GM19043 (cell line): Measurements from ENCODE around the gene CMIP.
A peak's percentile ranks its signal among the peaks of the same experiment; 100 is the strongest.
"Not testable (repeated sequence)": the region's sequence is repeated elsewhere in the genome, so short reads cannot be mapped to it uniquely, and the experiment has no call there.

Experiments
- ATAC-seq: cut with Tn5 transposase; IDR thresholded peaks from one replicate; pipeline ENCODE4 v1.9.1; 2021; ENCODE audit warnings: low read depth; ENCODE audit not compliant: unreplicated experiment

Gene CMIP

GRCh38 chr16:81444448-81445121, at the start of gene CMIP:
TSS of gene CMIP (plus strand) at chr16:81444808.
- peak; percentile 81 for ATAC-seq

- no peak for ATAC-seq
Measured at GRCh38 chr16:81394966-81395655, 49.5 kb upstream of the CMIP start.

DNA sequence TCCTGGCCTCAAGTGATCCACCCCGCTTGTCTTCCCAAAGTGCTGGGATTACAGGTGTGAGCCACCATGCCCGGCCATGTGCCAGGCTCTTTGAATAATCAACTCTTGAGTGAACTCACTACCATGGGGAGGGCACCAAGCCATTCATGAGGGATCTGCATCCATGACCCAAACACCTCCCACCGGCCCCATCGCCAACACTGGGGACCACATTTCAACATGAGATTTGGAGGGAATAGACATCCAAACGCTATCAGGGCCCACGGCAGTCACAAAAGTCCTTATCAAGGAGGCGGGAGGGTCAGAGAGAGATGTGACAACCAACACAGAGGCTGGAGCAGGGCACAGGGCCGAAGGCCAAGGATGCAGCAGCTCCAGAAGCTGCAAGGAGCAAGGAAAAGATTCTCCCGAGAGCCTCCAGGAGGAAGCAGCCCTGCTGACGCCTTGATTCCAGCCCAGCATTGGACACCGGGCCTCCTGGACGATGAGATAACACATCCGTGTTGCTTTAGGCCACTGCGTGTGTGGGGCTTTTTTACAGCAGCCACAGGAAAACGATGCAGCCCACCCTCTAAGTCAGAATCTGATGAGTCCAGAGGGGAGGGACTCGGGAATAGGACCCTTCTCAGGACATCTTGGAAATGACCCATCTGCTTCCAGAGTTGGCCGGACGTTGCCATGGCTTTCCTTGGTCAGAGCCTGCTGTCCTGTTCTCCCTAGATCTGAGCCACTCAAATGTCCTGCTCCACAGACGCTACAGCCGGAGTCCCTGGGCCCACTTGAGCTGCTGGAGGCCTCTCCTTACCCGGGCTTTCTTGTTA, 47.3 kb upstream of the CMIP start:
- ATAC-seq: no peak

GRCh38 chr16:81397879-81398520, 46.6 kb upstream of the CMIP start:
- ATAC-seq: no peak

DNA sequence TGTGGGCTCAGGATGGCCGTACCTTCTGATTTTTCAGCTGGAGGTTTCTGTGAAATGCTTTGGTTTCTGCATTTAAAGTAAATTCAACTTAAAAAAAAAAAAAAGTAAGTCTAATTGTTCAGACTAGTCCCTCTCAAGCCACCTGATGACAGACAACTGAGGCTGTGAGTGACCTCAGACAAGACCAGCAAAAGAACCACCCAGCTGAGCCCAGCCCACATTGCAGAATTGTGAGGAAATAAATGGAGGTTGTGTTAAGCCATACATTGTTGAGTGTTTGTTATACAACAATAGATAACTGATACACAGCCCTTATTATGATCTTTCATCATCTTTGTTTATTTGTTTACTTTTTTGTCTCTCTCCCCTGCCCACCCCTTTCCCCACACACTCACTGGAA, 44.7 kb upstream of the CMIP start:
- no peak for ATAC-seq

- no peak for ATAC-seq
Measured at GRCh38 chr16:81401035-81401950, 43.3 kb upstream of the CMIP start.

DNA sequence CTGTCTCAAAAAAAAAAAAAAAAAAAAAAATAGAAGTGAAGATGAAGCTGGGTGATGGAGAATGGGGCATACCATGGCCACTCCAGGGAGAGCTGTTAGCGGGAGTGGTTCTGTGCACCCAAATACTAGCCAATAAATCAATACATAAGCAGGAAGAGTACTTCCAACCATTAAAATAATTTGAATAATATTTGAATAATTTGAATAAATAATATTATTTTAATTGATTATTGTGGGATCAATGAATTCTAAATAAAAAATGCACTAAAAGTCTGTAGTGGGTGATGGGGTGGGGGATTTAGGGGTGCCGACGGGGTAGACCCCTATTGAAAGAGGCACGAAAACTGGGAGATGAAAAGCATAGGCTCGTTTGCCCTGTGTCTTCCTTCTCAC, 41.4 kb upstream of the CMIP start:
- no peak for ATAC-seq

- ATAC-seq: no peak
Measured at GRCh38 chr16:81403601-81404391, 40.8 kb upstream of the CMIP start.

DNA sequence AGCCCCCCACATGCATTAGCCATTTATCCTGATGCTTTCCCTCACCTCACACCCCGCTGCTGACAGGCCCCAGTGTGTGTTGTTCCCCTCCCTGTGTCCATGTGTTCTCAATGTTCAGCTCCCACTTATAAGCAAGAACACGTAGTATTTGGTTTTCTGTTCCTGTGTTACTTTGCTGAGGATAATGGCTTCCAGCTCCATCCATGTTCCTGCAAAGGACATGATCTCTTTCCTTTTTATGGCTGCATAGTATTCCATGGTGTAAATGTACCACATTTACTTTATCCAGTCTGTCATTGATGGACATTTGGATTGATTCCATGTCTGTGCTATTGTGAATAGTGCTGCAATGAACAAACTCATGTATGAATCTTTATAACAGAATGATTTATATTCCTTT, 39.6 kb upstream of the CMIP start:
- not testable (repeated sequence) for ATAC-seq

DNA sequence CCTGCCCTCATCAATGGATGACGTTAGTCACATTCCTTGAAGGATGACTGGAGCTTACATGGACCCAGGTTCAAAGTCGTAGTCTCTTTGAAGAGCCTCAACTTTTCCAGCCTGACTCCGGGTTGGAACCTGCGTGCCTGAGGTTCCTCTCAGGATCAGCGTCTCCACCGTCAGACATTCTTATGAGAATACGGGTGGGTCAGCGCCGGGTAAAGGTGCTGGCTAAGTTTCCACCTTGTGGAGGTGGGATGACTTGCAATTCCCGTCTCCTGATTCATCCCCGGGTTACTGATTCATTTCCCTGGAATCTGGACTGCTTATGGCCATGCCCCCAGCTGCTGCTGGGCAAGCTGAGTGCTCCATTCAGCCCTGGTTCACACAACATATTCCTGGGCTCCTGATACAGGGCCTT, 38.9 kb upstream of the CMIP start:
- no peak for ATAC-seq

DNA sequence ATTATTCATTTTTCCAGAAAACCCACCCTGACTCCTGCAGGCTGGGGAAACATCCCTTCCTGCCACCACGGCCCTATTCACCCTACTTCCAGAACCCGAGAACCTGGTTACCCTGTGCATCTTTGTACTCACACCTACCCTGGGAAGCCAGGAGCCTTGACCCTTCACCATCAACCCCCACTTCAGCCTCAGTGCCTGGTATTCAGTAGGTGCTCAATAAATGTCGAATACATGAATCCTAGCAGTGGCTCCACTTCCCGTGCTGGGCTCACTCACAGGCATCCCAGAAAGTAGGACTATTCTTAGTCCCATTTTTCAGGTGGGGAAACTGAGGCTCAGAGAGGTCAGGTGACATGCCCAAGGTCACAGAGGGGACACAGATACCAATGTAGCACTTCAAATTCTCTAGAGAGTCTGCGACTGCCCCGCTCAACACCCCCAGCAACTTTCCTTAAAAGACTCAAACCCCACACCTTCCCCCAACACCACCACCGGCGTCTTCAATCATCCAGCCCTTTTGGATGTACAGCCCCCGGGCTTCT, 36.1 kb upstream of the CMIP start:
- no peak for ATAC-seq

DNA sequence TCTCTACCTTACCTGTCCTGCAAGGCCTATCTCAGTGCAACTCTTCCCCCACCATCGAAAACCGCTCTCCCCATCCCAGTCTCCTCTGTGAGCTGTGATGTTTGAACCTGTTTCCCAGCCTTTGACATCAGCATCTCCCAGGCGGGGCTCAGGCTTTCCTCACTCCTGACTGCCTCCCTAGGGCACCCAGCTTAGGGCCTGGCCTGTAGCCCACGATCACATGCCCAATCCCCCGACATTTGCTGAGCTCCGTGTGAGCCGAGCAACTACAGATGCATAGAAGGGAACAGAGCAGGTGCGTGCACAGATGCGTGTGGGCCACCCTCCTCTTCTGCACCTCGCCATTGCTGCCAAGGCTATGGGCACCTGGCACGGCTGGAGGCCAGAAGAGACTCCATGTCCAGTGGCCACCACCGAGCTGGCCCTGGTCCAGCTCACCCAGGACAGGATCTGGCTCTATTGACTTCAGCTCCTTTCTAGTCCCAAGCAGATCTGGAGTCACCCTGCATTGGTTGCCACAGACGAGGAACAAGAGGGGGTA, 35.5 kb upstream of the CMIP start:
- ATAC-seq: no peak

GRCh38 chr16:81410643-81411293, 33.8 kb upstream of the CMIP start:
- ATAC-seq: no peak

GRCh38 chr16:81413245-81413990, 31.2 kb upstream of the CMIP start:
- no peak for ATAC-seq

DNA sequence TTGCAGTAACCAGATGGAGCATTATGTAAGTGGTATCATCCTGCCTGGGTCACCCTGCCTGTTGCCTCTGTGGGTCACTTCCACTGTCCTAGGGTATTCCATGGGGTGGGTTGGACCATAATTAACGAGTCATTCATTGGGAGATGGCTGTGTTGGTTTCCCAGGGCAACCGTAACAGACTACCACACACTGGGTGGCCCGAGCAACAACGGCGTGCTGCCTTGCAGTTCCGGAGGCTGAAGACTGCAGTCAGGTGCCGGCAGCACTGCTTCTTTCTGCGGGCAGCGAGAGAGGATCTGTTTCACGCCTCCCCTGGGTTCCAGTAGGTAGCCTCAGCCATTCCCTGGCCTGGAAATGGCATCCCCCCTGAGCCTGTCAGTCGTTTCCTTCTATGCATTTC, 28.9 kb upstream of the CMIP start:
- ATAC-seq: no peak

GRCh38 chr16:81416749-81417148, 27.9 kb upstream of the CMIP start:
- ATAC-seq: no peak

DNA sequence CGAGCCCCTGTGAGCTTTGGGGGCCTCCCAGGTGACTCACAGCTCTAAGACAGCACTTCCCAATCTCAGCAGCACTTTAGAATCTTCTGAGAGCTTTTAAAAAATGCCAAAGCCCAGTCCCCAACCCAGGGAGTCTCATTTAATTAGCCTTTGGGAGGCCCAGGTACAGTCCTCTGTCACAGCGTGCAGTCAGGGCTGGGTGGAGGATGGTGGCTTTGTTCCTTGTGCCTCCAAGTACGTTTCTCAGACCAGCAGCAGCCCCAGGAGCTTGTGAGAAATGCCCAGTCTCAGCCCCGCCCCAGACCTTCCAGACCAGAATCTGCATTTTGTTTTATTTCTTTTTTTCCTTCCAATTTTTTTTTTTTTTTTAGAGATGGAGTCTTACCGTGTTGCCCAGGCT, 27.4 kb upstream of the CMIP start:
- ATAC-seq: no peak

DNA sequence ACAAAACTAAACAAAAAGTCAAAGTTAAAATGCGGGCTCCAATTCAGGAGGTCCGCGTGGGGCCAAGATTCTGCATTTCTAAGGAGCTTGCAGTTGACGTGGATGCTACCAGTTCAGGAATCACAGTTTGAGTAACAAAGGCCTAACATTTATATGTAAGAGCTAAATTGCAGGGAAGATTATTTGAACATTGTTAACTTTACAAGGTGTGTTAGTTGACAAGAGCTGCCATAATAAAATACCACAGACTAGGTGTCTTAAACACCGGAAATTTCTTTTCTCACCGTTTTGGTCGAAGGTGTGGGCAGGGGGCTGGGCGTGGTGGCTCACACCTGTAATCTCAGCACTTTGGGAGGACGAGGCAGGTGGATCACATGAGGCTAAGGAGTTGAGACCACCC, 24.8 kb upstream of the CMIP start:
- ATAC-seq: no peak
